ENCODE results near the gene MDK.

Gene MDK

GRCh38 chr11:46339816-46340215 lies 41.7 kb upstream of the MDK start:
- no peak for TF ChIP-seq JUND (IDR thresholded peaks at IDR 0.05; ENCODE audit: low read depth)
- no peak for DNase-seq (ENCODE audit: low read depth in 1 of 2, low spot score in 1 of 2)
- in situ Hi-C loops (cut with HindIII; ENCODE audit: low pct_unique_long_range_greater_than_20kb, low sequenced_read_pairs): no loop called here

- in situ Hi-C loops (cut with HindIII; ENCODE audit: low pct_unique_long_range_greater_than_20kb, low sequenced_read_pairs): no loop called here
- TF ChIP-seq JUND (IDR thresholded peaks at IDR 0.05; ENCODE audit: low read depth): no peak
- DNase-seq (ENCODE audit: low read depth in 1 of 2, low spot score in 1 of 2): no peak
These were observed 40.0 kb upstream of the MDK start for GRCh38 chr11:46341454-46341853.

GRCh38 chr11:46342239-46342638 lies 39.2 kb upstream of the MDK start:
- DNase-seq (ENCODE audit: low read depth in 1 of 2, low spot score in 1 of 2): no peak
- in situ Hi-C loops (cut with HindIII; ENCODE audit: low pct_unique_long_range_greater_than_20kb, low sequenced_read_pairs): no loop called here
- no peak for TF ChIP-seq JUND (IDR thresholded peaks at IDR 0.05; ENCODE audit: low read depth)

DNA sequence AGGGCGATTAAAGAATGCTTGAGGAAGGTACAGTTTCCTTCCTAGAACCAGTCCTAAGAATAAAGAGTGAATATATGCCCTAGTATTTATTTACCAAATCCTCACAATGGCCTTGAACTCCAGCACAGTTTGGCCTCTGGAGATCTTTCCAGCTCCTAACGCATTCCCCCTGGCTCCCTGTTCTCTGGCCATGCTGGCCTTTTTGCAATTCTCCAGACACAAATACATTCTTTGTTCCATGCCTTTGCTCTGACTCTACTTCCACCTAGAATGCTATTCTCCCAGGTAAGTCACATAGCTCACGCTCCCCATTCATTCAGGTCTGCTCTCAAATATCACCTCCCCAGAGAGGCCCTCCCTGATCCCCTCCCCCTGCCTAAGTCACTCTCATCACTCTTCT lies 37.9 kb upstream of the MDK start:
- in situ Hi-C loops (cut with HindIII; ENCODE audit: low pct_unique_long_range_greater_than_20kb, low sequenced_read_pairs): no loop called here
- no peak for TF ChIP-seq JUND (IDR thresholded peaks at IDR 0.05; ENCODE audit: low read depth)
- no peak for DNase-seq (ENCODE audit: low read depth in 1 of 2, low spot score in 1 of 2)

DNA sequence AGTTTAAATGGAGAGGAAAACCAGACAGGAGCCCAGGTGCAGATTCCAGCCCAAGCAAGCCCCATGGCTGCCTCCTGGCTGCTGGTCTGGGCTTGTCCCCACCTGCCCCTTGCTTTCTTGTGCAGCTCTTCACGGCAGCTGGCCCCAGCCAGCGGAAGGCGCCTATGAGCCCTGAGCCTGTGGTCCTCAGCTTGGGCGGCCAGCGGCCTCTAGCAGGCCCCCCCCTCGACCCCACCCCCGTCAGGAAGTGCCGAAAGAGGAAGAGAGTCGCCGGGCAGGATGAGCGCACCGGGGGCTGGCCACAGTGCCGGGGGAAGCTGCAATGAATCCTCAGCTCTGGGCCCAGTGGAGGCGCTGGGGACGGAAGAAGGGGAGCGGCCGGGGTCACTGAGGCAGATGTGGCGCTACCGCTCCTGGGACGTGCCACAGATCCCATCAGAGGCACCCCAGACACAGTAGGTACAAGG lies 36.3 kb upstream of the MDK start:
- no peak for DNase-seq (ENCODE audit: low read depth in 1 of 2, low spot score in 1 of 2)
- no peak for TF ChIP-seq JUND (IDR thresholded peaks at IDR 0.05; ENCODE audit: low read depth)
- in situ Hi-C loops (cut with HindIII; ENCODE audit: low pct_unique_long_range_greater_than_20kb, low sequenced_read_pairs): no loop called here

GRCh38 chr11:46345881-46346484 lies 35.5 kb upstream of the MDK start:
- in situ Hi-C loops (cut with HindIII; ENCODE audit: low pct_unique_long_range_greater_than_20kb, low sequenced_read_pairs): no loop called here
- no peak for TF ChIP-seq JUND (IDR thresholded peaks at IDR 0.05; ENCODE audit: low read depth)
- no peak for DNase-seq (ENCODE audit: low read depth in 1 of 2, low spot score in 1 of 2)

DNA sequence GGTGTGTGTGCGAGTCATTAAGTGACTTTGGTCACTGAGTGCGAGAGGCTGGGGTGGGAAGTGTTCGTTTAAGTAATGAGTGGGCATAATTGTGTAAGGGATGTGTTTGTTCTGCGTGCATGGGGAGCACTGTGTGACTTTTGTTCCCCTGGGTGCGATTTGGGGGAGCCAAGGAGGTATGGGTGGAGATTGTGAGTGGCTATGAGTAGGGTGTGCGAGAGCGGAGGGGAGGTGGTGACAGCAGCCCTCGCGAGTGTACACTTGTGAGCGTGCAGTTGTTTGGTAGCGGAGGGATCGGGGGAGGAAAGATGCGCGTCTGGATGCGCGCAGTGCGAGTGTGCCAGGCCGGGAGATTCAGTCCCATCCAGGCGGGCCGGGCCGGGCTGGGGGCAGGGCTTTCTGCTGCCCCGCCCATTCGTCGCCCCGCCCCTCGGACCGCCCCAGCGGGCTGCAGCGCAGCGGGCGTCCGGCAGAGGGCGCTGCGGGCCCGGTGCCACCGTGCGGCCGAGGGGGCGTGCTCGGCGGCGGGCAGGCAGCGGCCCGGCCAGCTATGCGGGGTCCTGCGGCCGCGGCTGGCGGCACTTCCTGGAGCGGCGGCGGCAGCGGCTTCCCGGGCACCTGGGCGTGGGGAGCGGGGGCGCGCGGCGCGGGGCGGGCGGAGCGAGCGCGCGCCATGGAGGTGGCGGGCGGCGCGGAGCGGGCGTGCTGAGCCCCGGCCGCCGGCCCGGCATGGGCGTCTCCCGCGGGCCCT lies 34.4 kb upstream of the MDK start, which contains the start of gene DGKZ:
TSS of gene DGKZ (plus strand) at position 578 of the 751 bp plus-strand sequence. CDS start 197 bp downstream, outside the sequence.
- DNase-seq (ENCODE audit: low read depth in 1 of 2, low spot score in 1 of 2): peak; percentile 91 to 94
- in situ Hi-C loops (cut with HindIII; ENCODE audit: low pct_unique_long_range_greater_than_20kb, low sequenced_read_pairs): no loop called here
- TF ChIP-seq JUND (IDR thresholded peaks at IDR 0.05; ENCODE audit: low read depth): no peak

DNA sequence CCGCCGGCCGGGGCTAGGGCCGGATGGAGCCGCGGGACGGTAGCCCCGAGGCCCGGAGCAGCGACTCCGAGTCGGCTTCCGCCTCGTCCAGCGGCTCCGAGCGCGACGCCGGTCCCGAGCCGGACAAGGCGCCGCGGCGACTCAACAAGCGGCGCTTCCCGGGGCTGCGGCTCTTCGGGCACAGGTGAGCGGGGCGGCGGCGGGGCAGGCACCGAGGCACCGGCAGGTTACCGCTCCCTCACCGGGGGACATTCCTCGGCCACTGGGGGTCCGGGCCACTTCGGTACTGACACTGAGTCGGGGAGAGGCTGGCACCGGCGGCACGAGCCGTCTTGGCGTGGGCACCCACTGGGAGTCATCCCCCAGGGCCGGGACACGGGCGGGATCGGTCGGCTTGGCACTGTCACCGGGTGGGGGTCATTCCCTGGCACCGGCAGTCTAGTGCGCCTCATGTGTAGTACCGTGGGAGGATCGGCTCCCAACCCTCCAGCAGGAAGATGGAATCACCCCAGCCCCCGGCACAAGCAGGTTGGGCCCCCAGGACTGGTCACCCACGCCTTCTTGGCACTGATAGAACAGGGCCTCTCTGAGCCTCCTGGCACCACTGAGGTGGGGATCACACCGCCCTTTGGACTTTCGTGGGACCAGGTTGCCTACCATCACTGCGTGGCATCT lies 33.7 kb upstream of the MDK start:
- no peak for DNase-seq (ENCODE audit: low read depth in 1 of 2, low spot score in 1 of 2)
- no peak for TF ChIP-seq JUND (IDR thresholded peaks at IDR 0.05; ENCODE audit: low read depth)
- in situ Hi-C loops (cut with HindIII; ENCODE audit: low pct_unique_long_range_greater_than_20kb, low sequenced_read_pairs): no loop called here

DNA sequence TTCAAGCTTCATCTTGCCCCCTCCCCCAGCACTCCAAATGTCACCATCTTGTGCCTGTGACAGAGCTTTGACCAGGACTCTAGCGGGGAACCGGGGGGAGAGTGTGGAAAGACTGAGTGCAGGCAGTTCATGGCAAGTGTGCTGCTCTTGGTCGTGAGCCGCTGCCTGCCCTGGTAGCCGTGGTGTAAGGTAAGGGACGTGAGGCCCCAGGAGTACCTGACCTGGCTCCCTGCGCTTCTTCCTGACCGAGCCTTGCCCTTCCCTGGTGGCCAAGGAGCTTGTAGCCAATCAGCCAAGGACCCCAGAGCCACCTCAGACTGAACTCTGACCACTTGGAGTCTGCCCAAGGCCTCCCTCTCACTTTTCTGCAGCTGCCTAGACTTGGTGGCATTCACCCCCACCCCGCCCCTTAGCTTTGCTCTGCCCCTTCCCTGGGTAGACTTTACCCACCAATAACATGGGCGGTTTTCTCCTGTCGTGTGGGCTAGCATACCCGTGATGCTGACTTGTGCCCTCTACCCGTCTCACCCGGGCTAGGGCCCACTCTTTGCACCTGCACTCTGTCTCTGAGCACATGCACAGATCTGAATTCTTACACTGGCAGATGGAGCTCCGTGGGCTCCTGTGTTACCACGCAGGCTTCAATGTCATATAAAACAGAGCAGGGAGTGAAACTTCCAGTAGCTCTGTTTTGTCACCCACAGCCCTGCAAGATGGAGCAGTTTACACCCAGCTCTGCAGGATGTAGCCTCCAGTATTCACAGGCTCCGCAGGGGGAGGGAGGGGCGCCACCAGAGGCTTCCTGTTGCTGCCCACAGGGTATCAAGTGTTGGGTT lies 32.7 kb upstream of the MDK start:
- in situ Hi-C loops (cut with HindIII; ENCODE audit: low pct_unique_long_range_greater_than_20kb, low sequenced_read_pairs): no loop called here
- DNase-seq (ENCODE audit: low read depth in 1 of 2, low spot score in 1 of 2): no peak
- no peak for TF ChIP-seq JUND (IDR thresholded peaks at IDR 0.05; ENCODE audit: low read depth)

GRCh38 chr11:46350695-46351094 lies 30.8 kb upstream of the MDK start:
- TF ChIP-seq JUND (IDR thresholded peaks at IDR 0.05; ENCODE audit: low read depth): no peak
- in situ Hi-C loops (cut with HindIII; ENCODE audit: low pct_unique_long_range_greater_than_20kb, low sequenced_read_pairs): no loop called here
- DNase-seq (ENCODE audit: low read depth in 1 of 2, low spot score in 1 of 2): no peak

DNA sequence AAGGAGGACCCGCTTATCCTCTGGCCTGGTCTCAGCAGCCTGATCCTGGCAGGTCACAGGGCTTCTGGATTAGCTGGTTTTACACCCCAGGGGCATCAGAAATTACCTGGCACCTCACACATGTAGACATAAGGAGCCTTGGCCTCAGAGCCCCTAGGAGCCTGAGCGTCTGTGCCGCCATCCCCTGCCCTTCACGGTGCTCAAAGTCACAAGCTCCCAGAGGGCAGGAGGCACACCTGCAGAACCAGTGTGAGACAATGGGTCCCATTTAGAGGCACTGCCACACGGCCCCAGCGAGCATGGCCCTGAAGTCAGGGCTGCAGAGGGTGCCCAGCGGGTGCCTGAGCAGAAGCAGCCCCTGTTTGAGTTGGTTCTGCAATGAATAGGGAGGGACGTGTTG lies 30.3 kb upstream of the MDK start:
- in situ Hi-C loops (cut with HindIII; ENCODE audit: low pct_unique_long_range_greater_than_20kb, low sequenced_read_pairs): no loop called here
- peak in 1 of 2 experiments; percentile 73 for DNase-seq (ENCODE audit: low read depth in 1 of 2, low spot score in 1 of 2)
- no peak for TF ChIP-seq JUND (IDR thresholded peaks at IDR 0.05; ENCODE audit: low read depth)

GRCh38 chr11:46351606-46352005 lies 29.9 kb upstream of the MDK start:
- in situ Hi-C loops (cut with HindIII; ENCODE audit: low pct_unique_long_range_greater_than_20kb, low sequenced_read_pairs): no loop called here
- TF ChIP-seq JUND (IDR thresholded peaks at IDR 0.05; ENCODE audit: low read depth): no peak
- DNase-seq (ENCODE audit: low read depth in 1 of 2, low spot score in 1 of 2): peak in 1 of 2 experiments; percentile 48

Measured in T47D (cell line).